HG03565 (cell line): ENCODE results near the gene TMEM129.
"Not testable (repeated sequence)": the region's sequence is repeated elsewhere in the genome, so short reads cannot be mapped to it uniquely, and the experiment has no call there.

Experiments used
- ATAC-seq: cut with Tn5 transposase; IDR thresholded peaks from one replicate; pipeline ENCODE4 v1.9.1; 2021; ENCODE audit warnings: mild to moderate bottlenecking, moderate library complexity; ENCODE audit not compliant: unreplicated experiment

TMEM129 gene

DNA sequence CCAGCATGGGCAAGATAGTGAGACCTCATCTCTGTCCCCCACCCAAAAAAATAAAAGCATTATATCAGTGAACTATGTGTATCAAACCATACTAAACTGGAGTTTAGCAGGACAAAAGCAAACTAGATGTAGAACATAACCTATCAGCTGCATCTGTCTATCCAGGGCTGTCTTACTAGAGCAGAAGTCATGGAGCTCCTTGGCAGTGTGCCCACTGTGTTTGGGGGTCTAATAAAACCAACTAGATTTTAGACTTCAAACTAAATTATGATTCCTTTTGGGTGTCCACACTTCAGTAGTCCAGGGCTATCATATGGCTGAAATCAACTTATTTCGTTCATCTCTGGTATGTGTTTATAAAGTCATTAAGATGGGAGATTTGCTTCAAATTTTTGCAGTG lies 17.3 kb downstream of the TMEM129 start:
- no peak for ATAC-seq

DNA sequence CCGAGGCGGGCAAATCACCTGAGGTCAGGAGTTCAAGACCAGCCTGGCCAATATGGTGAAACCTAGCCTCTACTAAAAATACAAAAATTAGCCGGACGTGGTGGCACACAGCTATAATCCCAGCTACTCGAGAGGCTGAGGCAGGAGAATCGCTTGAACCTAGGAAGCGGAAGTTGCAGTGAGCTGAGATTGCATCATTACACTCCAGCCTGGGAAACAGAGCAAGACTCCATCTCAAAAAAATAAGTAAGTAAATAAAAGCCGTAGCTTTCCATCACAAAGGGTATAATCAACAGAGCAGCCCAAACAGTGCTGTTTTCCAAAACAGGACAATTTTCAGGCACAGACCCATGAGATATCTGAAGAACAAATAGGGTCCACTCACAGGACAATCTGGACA lies 19.5 kb downstream of the TMEM129 start:
- not testable (repeated sequence) for ATAC-seq

DNA sequence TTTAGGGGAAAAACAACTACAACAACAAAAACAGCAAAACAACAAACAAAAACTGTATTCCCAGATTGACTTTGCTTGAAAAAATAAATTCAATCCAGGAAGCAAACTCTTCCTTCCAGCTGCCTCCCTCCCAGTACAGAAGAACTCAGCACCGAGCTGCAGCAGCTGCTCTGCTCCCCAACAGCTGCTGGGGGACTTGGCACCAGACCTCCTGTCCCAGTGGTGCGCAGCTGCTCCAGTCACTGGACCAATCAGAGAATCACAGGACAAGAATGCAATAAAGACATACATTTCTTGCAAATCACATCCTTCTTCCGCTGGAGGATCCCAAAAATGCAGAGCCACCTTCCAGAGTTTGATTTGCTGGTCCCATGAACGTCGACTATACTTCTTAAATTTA lies 25.2 kb downstream of the TMEM129 start:
- ATAC-seq = no peak

DNA sequence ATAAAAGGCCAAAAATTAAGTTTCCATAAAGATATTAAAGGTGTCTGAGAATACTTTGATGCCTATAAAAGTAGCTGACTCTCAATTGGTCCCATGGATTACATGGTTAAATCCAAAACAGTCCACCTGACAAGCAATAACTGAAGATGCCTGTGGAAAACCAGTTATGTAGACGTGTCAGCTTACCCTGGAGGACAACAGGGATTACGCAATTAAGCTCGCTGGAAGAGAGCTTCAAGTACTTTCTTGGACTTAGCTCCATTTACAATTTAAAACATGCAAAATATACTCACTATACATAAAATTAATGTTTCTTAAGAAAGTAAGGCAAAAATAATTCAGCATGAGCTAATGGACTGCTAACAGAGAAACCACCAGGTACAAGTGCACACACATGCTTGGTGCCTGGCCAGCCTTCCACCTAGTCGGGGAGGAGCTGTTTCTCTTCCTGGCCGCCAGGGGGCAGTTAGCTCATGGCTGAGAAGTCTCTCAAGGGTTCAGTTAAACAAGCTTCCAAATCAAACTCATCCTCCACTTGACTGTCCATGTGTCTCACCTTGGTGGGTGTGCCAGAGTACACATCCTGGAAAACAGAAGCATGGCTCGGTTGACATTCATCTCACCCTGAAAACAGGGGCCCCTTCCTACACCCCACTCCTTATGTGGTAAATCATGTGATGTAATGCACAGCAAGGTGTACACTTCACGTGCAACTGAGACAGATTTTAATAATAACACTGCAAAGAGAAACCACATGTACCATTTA lies 27.8 kb downstream of the TMEM129 start:
- ATAC-seq = peak; percentile 60

DNA sequence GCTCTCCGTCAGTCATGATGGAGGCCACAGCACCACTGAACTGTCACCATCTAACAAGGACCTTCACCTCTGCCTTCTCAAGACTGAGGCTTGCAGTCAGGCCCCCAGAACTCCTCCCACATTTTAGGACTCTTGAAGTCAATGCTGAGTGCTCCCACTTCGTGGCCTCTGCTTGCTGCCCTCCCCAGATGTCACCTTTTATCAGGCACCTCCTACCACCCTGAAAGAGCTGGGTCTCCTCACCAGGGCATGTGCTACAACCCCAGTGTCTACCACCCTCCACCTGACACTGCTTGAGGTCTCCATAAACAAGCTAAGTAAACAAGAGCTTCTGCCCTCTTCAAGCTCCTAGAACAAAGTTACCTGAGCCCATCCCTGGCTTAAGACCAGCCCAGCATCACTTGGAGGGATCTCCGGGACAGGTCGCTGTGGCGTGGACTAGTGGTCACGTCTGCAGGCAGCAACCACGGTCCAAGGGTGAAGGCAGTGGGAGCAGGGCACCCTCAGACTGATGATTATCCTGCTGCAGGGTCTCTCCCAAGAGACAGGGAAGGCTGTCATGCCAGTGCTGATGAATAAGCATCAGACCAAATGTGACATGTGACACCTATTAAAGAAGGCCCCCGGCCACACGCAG lies 29.3 kb downstream of the TMEM129 start:
- ATAC-seq = no peak

DNA sequence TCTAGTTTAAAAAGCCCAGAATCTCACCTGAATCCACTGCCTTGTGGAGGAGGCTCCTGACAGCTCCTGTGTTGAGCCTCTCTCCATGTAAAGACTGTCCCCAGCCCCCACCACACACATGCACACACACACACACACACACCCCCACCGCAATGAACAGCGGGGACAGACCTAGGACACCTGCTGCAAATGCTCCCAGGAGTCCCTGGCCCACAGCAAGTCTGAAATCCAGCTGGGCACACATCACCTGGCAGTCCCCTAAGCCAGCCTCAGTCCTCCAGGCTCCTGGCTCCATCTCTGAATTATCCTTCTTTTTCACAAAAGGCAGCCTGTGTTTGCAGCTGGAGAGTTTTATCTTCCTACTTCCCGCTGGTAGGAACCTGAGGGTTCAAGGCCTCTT lies 30.4 kb downstream of the TMEM129 start:
- ATAC-seq = no peak

DNA sequence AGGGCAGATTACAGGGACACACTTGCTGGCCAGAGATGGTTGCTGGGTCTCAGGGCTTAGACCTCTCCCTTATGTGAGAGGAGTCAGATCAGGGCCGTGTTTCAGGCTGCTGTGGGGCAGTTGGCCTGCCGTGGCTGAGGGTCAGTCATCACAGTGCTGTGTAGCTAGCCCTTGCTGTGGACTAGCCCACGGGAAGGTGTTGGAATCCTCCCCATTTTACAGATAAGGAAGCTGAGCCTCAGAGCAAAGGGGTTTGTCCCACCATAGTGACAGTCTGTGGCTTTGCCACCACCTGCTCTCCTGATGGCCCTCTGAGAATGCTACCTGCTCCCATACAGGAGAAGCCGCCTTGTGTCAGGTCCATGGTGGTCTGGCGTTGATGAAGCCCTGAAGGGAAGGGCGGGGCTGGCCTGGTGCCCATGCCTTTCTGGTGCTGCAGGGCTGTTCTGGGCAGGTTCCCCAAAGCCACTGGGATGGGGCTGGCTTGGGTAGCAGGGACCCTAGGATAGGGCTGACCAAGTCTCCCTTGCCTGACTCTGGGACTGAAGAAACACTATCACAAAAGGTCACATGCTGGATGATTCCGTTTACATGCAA lies 34.6 kb downstream of the TMEM129 start:
- ATAC-seq = no peak

DNA sequence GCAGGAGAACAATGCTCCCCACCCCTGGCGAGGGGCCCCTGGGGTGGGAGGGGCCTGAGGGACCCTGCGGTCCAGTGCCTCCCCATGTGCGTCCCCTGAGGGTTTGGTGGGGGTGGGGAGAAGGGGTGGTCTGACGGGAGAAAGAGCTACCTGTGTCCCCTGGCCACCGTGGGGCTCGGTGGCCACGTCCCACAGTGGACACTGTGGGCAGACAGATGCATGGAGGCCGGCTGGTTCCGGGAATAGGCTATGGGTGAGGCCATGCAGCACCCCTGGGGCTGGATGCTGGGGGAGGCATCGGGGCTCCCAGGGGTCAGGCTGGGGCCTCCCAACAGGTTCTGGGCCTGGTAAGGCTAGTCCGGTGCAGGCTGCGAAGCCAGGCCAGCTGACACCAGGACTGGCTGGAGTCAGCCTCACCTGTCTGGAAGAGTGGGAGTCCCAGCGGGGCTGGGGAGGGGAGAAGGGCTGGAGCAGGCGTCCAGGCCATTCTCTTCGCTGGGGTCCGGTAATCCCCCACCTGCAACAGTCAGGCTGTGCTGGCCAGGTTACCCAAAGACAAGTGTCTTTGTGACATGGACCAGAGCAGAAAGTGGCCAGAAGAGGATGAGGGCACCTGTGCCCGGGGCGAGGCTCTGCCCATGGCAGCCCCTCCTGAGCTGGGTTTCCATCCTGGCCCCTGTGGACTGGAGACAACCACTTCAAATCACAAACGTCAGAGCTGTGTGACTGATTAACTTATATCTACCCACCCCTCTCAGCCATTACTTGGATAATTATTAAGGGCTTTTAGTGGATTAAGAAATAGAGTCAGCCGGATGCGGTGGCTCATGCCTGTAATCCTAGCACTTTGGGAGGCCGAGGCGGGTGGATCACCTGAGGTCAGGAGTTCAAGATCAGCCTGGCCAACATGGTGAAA lies 35.6 kb downstream of the TMEM129 start:
- ATAC-seq = no peak

DNA sequence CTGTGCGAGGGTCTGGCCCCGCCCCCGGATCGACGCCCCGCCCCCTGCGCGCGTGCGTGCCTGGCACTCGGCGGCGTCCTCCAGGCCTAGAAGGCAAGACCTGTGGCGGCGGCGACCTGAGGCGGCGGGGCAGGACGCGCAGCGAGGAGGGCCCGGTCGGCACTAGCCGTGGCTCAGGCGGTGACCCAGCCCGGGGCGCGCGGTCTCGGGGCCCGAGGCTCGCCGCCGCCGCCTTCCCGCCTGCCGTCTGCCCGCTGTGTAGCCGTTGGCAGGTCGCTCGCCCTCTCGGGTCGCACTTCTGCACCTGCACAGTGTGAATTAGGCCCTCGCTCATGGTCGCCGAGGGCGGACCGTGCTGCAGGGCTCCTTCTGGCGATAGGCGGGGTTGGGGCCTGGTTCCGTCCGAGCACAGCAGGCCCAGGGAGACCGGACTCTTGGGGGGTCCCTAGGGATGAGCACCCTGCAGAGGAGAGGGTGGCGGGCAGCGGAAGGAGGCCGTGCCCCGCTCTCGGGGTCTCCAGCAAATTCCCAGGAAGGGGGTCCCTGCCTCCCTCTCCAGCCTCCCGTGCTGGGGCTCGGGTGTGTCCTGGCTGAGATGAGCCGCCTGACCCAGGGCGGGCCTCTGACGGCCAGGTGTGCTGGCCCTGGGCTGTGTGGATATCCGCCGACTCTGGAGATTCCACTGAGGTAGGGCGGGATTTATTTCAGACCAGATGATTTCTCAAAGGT lies 36.5 kb downstream of the TMEM129 start:
- peak; percentile 3 for ATAC-seq

DNA sequence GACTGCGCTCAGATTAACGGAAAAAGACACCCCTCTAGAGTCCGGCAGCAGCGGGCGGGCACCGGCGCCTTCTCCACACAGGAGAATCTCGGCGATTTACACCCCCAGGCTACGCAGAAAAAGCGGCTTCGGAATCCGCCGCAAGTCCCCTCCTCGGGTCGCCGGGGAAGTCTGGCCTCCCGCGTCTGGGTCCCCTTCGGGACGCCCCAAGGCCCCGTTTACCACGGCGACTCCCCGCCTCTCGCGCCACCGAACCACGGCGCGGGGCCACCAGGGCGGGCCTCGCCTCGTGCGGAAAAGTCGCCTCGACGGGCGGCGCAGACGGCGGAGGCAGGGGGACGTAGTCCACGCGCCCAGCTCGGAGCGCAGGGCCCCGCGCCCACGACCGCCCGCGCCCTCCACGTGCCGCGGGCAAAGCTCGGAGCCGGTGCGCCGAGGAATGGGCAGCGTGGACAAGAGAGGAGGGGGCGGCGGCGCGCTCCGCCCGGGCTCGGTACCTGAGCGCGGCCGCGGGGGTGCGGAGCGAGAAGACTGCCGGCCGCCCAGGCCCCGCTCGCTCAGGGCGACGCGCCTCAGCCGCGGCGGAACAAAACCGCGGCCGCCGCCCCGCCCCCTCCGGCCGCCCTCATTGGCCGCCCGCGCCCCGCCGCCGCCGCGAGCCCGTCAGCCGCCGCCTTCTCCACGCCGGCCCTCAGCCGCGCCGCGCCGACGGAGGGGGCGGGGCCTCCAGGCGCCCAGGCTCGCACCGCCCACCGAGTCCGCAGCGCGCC lies 37.2 kb downstream of the TMEM129 start, which contains the start of gene FAM53A:
TSS of gene FAM53A (minus strand) at position 578 of the 770 bp plus-strand sequence. CDS start 15,572 bp downstream, outside the sequence.
- ATAC-seq = peak; percentile 73

DNA sequence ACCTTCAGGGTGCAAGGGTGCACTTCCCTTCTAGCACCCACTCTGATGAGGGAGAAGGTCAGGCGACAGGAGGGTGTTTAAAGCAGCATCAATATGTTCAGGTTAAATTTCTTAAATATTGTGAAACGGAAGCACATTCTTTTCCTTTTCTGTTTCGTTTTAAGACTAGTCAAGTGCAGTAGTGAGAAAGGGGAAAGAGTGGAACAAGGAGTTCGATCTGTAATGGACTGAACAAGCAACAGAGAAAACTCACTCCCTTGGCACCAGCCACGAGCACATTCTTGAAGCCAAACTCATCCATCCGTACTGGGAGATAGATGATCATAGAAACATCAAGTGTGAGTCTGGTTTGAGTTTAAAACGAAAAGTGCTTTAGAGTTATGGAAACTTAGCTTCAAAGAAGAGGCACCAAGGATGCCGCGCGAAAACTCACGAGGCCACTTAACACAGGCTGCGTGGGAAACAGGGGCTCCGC lies 37.8 kb downstream of the TMEM129 start:
- ATAC-seq = no peak

DNA sequence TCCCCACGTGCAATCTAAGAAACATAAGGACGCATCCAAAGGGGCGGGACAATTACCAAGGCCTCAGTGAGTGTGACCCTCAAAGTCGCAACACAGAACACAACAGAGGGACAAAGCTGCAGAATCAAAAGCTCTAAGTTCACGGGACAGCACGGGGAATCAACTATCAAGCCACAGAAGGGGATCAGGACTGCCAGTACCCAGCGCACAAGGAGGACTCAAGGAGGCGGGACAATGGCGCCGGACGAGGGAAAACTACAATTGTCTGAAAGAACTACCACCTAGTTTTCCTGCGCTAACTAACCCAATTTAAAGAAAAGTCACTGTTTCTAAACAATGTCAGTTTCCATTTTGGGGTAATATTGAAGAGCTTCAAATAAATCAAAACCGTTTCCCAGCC lies 38.3 kb downstream of the TMEM129 start:
- ATAC-seq = no peak

DNA sequence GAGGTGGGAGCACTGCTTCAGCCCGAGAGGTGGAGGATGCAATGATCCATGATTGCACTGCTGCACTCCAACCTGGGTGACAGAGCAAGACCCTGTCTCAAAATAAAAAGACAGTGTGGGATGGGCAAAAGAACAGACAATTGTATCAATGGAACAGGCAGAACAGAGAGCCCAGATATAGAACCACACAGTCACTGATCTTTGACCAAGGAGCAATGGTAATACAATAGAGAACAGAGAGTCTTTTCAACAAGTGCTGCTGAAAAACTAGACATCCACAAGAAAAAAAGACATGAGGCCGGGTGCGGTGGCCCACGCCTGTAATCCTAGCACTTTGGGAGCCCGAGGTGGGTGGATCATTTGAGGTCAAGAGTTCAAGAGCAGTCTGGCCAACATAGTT lies 42.9 kb downstream of the TMEM129 start:
- no peak for ATAC-seq

DNA sequence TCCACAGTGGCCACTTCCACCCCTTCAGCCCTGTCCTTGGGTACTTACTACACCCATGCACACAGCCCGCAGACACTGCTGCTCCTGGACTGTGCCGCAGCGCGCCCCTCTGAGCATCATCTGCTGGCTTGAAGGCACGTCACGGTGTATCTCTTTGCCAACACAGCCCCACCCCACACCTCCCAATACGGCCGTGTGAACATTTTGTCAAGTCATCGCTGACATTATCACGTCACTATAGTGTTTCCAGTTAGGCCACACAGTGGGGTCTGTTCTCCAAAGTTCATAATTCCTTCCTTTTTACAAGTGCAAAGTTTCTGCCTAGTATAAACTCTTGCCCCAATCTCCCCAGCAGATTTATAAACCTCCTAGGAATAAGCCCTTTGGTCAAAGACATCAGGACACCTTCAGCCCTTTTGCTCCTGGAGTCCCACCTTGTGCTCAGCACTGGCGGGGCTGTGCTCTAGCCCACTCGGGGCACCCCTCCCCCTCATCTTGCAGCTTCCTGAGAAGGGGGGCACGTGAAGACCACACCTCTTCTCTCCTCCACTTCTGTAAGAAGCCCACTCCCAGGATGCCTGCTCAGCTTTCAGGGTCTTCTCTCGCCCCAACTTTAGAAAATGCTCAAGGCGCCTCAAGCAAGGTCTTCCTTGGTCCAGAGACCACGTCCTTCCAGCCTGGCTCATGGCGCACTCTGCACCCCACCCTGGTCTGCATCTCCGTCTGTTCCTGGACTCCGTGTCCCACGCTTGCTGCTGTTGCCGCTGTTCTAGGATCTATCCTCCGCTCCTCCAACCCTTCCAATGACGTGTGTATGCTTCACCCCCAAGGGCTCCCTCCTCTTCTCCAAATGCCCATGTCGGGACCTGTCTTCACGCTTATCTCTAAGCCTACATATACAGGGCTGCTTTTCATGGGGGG lies 44.3 kb downstream of the TMEM129 start:
- ATAC-seq = no peak

DNA sequence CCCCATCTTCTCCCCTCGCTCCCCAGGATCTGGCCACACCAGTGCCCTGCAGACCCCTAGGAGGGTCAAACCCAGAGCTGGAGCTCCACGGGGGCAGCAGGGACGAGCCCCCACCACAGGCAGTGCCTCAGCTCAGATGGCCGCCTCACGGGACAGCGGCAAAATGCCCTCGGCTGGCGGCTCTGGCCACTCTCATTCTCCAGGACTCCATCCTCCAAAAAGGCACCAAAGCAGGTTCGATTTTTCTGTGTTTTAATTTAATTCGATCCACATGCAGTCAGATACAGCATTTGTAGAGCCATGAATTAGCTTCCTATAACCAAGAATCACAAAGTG lies 45.4 kb downstream of the TMEM129 start:
- ATAC-seq = no peak

DNA sequence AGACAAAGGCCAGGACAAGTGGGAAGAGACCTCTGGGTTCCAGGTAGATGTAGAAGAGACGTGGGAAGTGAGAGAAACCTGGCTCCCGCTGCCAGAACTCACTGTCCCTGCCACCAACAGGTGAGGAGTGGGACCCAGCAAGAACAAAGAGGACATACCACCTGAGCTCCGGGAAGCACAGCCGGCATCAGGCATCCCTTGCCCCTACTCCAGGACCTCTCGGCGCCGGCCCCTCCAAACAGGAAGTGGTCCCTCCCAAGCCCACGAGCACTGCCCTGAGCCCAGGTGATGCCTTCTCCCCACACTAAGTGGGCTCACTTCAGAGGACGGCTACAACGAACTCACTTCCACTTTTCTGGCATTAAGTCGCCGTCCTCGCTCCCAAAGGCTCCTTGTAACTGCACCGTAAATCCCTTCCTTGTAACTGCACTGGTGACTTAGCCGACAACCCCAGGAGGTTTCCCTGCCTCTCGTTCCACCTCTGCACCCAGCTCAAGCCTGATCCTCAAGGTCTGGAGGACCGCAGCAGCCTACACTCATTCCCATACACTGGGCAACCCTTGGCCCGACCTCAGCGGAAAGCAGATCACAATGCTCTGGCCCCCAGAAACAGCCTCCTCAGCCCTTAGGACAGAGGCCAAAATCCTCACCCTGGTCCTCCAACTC lies 45.9 kb downstream of the TMEM129 start:
- no peak for ATAC-seq

DNA sequence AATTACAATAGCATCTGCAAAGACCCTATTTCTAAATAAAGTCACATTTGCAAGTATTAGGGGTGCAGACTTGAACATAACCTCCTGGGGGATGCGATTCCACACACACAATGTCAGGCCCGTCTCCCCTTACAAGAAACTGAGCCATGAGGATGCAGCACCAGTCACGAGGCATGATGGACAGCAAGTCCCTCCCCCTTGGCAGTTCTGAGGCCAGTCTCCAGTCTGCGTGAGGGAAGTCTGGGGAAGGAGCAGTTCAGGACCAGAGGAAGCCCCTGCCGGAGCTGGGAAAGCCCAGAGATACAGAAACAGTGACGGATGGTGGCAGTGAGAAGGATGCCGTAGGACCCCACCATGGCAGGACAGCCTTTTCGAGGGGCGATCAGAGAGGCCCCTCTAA lies 46.4 kb downstream of the TMEM129 start:
- ATAC-seq = no peak

DNA sequence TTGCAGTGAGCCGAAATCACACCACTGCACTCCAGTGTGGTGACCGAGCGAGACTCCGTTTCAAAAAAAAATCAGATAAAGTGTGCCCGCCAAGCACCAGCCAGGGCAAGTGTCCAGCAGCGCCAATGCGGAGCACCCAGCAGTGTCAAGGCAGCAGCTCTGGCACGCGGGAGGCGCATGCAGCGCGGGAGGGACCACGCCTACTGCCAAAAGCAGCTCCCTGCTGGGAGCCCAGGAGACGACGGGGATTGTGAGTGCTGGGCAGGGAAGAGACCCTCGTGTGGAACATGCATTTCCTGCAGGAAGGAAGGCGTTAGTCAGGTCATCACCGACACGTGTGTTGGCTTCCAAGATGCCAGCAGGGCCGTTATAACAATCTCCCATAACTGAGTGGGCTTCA lies 47.5 kb downstream of the TMEM129 start:
- ATAC-seq = no peak
